GM18520 (cell line): ENCODE data around the gene NOX1.
"Not testable (repeated sequence)": the region's sequence is repeated elsewhere in the genome, so short reads cannot be mapped to it uniquely, and the experiment has no call there.

ENCODE experiments used
- ATAC-seq: cut with Tn5 transposase; IDR thresholded peaks from one replicate; pipeline ENCODE4 v1.9.1; 2021; ENCODE audit not compliant: unreplicated experiment

The NOX1 gene

GRCh38 chrX:100819837-100820666 lies 54.1 kb downstream of the NOX1 start, which contains the start of gene CSTF2:
TSS of gene CSTF2 (plus strand) at chrX:100820391. CDS start at chrX:100820417, 26 bp downstream.
- peak; percentile 96 for ATAC-seq

DNA sequence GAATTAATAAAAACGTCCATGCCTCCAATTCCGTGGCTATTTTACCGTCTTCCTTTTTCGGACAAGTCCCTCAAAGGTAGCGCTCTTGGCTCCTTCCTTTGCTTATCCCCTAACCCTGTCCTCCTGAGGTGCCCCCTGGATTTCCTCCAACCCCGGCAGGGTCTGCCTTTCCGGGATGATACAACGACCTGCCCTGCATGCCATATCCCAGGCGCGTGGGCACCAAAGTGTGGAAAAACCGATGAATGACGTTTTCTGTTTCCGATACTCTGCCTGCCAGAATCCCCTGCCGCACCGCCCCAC lies 54.7 kb downstream of the NOX1 start:
- no peak for ATAC-seq

GRCh38 chrX:100817340-100817739 lies 56.8 kb downstream of the NOX1 start:
- ATAC-seq = no peak

DNA sequence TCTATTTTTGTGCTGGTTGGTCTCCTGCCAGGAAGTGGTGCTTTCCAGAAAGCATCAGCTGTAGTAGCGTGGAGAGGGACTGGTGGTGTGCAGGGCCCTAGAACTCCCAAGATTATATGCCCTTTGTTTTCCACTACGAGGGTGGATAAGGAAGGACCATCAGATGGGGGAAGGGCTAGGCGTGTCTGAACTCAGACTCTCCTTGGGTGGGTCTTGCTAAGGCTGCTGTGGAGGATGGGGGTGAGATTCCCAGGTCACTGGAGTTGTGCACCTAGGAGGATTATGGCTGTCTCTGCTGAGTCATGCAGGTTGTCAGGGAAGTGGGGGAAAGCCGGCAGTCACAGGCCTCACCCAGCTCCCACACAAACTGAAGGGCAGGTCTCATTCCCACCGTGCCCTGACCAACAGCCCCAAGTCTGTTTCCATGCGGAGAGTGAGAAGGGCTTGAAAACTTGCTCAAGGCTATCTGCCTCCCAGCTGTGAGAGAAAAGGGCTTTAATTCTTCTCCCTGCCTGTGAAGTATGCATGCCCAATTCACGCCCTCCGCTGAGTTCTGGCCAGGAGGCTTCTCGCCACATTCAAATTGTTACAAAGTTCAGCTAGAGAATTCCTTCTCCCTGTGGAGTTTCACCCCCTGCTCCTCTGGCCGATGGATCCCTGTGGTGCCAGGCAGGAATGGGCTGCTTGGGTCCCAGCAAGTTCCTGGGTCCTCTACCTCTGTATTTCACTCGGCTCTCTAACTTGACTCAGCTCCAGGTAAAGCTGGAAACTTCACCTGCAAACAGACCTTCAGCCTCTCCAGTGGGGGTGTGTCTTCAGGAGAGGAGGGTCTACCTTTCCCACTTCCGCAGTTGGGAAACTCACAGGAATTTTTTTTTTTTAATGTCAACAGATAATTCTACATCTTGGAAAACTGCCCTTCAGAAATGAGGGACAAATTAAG lies 61.7 kb downstream of the NOX1 start:
- ATAC-seq = no peak

DNA sequence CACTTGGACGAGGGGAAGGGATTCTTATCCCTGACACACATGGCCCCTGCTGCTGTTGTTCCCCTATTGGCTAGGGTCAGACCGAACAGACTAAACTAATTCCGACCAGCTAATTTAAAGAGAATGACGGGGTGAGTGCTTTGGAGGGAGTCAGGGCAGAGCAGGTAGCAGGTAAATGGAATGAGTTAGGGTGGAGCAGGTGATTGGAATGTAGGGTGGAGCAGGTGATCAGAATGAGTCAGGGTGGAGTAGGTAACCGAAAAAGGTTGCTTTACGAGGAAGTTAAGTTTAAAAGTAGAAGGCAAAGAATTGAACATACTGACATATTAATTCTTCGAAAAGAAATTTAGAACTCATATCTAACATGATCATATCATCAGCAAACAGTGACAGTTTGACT lies 65.9 kb downstream of the NOX1 start:
- not testable (repeated sequence) for ATAC-seq

DNA sequence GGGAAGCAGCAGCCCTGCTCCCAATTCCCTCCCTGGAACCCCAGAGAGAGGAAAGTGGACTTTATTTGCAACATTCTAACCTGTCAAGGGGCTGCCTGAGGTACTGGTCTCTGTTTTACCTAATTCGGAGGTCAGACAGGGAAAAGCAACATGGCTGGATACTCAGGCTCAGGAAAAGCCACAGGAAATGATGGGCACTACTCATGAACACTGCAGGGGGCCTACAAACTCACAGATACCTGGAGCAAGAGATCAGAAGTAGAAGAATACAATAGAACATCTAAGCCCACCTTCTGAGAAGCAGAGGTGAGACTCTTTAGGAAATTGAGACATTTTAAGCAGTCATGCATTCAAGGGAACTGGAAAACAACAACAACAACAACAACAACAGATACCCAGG lies 69.4 kb downstream of the NOX1 start:
- no peak for ATAC-seq

- no peak for ATAC-seq
Observed at GRCh38 chrX:100802843-100803242, 71.3 kb downstream of the NOX1 start.

- ATAC-seq = no peak
Observed at GRCh38 chrX:100798484-100799214, 75.5 kb downstream of the NOX1 start.

- no peak for ATAC-seq
Observed at GRCh38 chrX:100797359-100797758, 76.8 kb downstream of the NOX1 start.

GRCh38 chrX:100796371-100796770 lies 77.8 kb downstream of the NOX1 start:
- not testable (repeated sequence) for ATAC-seq
